ENCODE results near the gene AKT1S1. TPM values are rescaled to one million over a fixed set of nuclear protein-coding genes. Genes with fewer than 3 reads are reported as not detected.

Gene AKT1S1
- total RNA-seq, 6 experiments from 2014 or later, result 98.5 to 128 (median 104) TPM

- H3K4me1 Mint-ChIP-seq (ENCODE audit: low read depth), result peaks cover 40% of the 10 kb centered on the region
- H3K9me3 Mint-ChIP-seq, result peaks cover 5% of the 10 kb centered on the region; the same call in 1 of the 2 replicates
- TF ChIP-seq, protein P1, sequence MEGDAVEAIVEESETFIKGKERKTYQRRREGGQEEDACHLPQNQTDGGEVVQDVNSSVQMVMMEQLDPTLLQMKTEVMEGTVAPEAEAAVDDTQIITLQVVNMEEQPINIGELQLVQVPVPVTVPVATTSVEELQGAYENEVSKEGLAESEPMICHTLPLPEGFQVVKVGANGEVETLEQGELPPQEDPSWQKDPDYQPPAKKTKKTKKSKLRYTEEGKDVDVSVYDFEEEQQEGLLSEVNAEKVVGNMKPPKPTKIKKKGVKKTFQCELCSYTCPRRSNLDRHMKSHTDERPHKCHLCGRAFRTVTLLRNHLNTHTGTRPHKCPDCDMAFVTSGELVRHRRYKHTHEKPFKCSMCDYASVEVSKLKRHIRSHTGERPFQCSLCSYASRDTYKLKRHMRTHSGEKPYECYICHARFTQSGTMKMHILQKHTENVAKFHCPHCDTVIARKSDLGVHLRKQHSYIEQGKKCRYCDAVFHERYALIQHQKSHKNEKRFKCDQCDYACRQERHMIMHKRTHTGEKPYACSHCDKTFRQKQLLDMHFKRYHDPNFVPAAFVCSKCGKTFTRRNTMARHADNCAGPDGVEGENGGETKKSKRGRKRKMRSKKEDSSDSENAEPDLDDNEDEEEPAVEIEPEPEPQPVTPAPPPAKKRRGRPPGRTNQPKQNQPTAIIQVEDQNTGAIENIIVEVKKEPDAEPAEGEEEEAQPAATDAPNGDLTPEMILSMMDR (IDR thresholded peaks at IDR 0.05), result no peak
- peaks cover 19% of the 10 kb centered on the region for H3K27me3 Mint-ChIP-seq (ENCODE audit: insufficient read depth)
- no peak overlapping the region for H3K4me3 Mint-ChIP-seq
- H3K36me3 Mint-ChIP-seq (ENCODE audit: low read depth), result peaks cover 36% of the 10 kb centered on the region
- DNase-seq, result no peak
- no peak overlapping the region for H3K27ac Mint-ChIP-seq
Measured at GRCh38 chr19:49863935-49864320, 13.2 kb downstream of the AKT1S1 start.

DNA sequence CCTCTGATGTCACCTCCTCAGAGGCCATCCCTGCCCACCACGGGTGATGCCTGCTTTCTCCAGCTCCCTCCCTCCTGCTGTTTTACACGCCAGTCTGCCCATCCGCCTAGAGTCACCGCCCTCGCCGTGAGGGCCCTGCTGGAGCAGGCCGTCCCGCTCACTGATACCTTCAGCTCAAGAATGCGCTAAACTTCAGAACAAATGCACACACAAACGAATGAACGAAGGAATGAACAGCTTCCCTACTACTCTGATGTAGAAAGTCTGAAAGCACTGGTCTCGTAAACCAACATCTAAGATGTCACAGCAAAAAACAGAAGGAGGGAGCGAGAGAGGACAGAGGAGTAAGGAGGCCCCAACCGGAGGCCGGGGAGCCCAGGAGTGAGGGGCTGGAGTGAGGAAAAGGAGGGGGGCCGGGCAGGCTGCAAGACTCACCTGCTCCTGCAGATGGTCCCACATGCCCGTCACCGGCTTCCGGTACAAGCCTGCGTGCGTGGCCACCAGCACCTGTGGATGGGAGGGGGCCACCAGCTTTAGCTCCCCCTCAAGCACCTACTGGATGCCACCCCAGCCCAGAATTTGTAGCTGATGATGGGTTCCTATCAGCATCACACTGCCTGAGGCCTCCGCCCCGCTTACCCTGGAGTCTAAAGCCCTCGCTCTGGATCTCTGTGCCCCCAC is 13.8 kb downstream of the AKT1S1 start:
- DNase-seq, result no peak
- Mint-ChIP-seq H3K27ac (peak overlapping the region; percentile 51; the same call in 1 of the 2 replicates), H3K4me1 (ENCODE audit: low read depth) (peaks cover 44% of the 10 kb centered on the region), H3K9me3 (peaks cover 5% of the 10 kb centered on the region; the same call in 1 of the 2 replicates), H3K36me3 (ENCODE audit: low read depth) (peaks cover 38% of the 10 kb centered on the region), H3K4me3 (no peak overlapping the region), H3K27me3 (ENCODE audit: insufficient read depth) (peaks cover 19% of the 10 kb centered on the region)
- TF ChIP-seq, protein P1 (IDR thresholded peaks at IDR 0.05), result no peak

- Mint-ChIP-seq H3K27me3 (ENCODE audit: insufficient read depth) (peaks cover 18% of the 10 kb centered on the region), H3K27ac (no peak overlapping the region), H3K4me1 (ENCODE audit: low read depth) (peaks cover 42% of the 10 kb centered on the region), H3K9me3 (peaks cover 5% of the 10 kb centered on the region; the same call in 1 of the 2 replicates), H3K4me3 (no peak overlapping the region), H3K36me3 (ENCODE audit: low read depth) (peaks cover 38% of the 10 kb centered on the region)
- TF ChIP-seq, protein P1 (IDR thresholded peaks at IDR 0.05), result peak; percentile 53
- no peak for DNase-seq
Measured at GRCh38 chr19:49862391-49863253, 14.5 kb downstream of the AKT1S1 start.

DNA sequence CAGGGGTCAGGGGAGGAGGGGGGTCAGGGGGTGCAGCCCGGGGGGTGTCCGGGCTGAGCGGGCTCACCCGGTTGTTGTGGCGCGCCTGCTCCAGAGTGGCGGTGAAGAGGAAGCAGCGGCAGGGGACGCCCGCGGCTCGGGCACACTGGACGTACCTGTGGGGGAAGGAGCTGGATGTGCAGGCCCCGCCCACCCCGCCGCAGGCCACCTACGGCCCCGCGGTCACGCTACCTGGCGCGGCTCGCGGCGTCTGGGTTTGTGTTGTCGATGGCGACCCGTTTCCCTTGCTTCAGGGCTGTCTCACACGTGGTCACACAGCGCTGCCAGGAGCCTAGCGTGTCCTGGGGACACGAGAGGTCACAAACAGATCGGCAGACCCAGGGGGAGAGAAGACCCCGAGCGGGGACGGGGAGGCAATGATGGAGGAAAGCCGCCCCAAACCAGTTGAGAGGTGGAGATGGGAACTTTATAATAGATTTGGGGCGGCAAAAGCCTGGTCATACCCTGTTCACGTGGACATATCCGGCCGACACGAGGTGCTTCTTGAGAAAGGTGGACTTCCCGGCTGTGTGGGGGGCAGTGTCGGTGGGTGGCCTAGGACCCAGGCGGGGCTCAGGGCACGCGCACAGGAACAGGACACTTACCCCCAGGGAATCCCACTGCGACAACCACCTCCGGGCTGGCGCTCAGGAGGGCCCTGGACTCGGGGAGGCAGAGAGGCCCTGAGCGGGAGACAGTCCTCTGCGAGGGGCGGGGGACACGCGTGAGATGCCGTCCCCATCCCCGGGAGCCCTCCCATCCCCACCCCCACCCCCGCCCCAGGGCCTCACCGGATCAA is 15.4 kb downstream of the AKT1S1 start:
- Mint-ChIP-seq H3K27ac (no peak overlapping the region), H3K27me3 (ENCODE audit: insufficient read depth) (peaks cover 18% of the 10 kb centered on the region), H3K4me3 (no peak overlapping the region), H3K36me3 (ENCODE audit: low read depth) (peaks cover 37% of the 10 kb centered on the region), H3K4me1 (ENCODE audit: low read depth) (peaks cover 37% of the 10 kb centered on the region), H3K9me3 (peaks cover 5% of the 10 kb centered on the region; the same call in 1 of the 2 replicates)
- TF ChIP-seq, protein P1 (IDR thresholded peaks at IDR 0.05), result no peak
- no peak for DNase-seq

- Mint-ChIP-seq H3K36me3 (ENCODE audit: low read depth) (peaks cover 30% of the 10 kb centered on the region), H3K27ac (no peak overlapping the region), H3K4me1 (ENCODE audit: low read depth) (peaks cover 30% of the 10 kb centered on the region), H3K4me3 (no peak overlapping the region), H3K9me3 (peaks cover 4% of the 10 kb centered on the region; the same call in 1 of the 2 replicates), H3K27me3 (ENCODE audit: insufficient read depth) (peaks cover 17% of the 10 kb centered on the region)
- DNase-seq, result no peak
- TF ChIP-seq, protein P1 (IDR thresholded peaks at IDR 0.05), result no peak
Measured at GRCh38 chr19:49861107-49861506, 16.0 kb downstream of the AKT1S1 start.
